A549 (cell line): ENCODE results near the gene ATP5PO.

Experiments
- BHLHE40 ChIP-seq: IDR thresholded peaks from 2 replicates; pipeline ENCODE4 v1.6.1; 2012; ENCODE audit warnings: low read depth, low read length, inconsistent platforms
- CHD4 ChIP-seq: fragments of 200-600 bp; sonication (generic); IDR thresholded peaks from 2 replicates; pipeline ENCODE4 v1.6.1; 2016; ENCODE audit warnings: antibody characterized with exemption, mild to moderate bottlenecking, borderline replicate concordance
- CTCF ChIP-seq: fragments of >200 bp; sonication (Bioruptor Twin); formaldehyde crosslinking; IDR thresholded peaks from 3 replicates; pipeline ENCODE4 v1.5.1; 2016
- ESRRA ChIP-seq: fragments of 150-350 bp; IDR thresholded peaks from 2 replicates; pipeline ENCODE4 v1.6.1; 2014; ENCODE audit warnings: mild to moderate bottlenecking, low read length, borderline replicate concordance
- HOXB13 ChIP-seq: fragments of 250-450 bp; sonication (Bioruptor Pico); IDR thresholded peaks from 2 replicates; pipeline ENCODE4 v1.5.0; 2020; ENCODE audit warnings: low read depth, mild to moderate bottlenecking, moderate library complexity
- JUNB ChIP-seq: fragments of >200 bp; sonication (Bioruptor Twin); formaldehyde crosslinking; IDR thresholded peaks from 2 replicates; pipeline ENCODE4 v1.6.1; 2016
- NPAS2 ChIP-seq: fragments of 250-450 bp; sonication (Bioruptor Pico); IDR thresholded peaks from 2 replicates; pipeline ENCODE4 v1.8.0; 2022; ENCODE audit warnings: mild to moderate bottlenecking, moderate library complexity, borderline replicate concordance
- POLR2A ChIP-seq: IDR thresholded peaks from 2 replicates; pipeline ENCODE4 v1.6.1; 2012; ENCODE audit warnings: mild to moderate bottlenecking, low read length
- RAD21 ChIP-seq, 2 experiments: fragments of >200 bp in 1 of 2; sonication (Bioruptor Twin) in 1 of 2; formaldehyde crosslinking in 1 of 2; IDR thresholded peaks in 1 of 2; conservative IDR thresholded peaks in 1 of 2; 2 replicates in 1 of 2; 3 replicates in 1 of 2; pipeline ENCODE4 v1.6.1; 2012 to 2018; ENCODE audit warnings: inconsistent platforms in 1 of 2
- RCOR1 ChIP-seq: fragments of 150-350 bp; IDR thresholded peaks from 2 replicates; pipeline ENCODE4 v1.6.1; 2014; ENCODE audit warnings: antibody characterized with exemption, low read length, low read depth
- SMC3 ChIP-seq: fragments of >200 bp; sonication (Bioruptor Twin); formaldehyde crosslinking; IDR thresholded peaks from 3 replicates; pipeline ENCODE4 v1.6.1; 2018; ENCODE audit warnings: inconsistent platforms
- SREBF2 ChIP-seq: fragments of 450-650 bp; IDR thresholded peaks from 2 replicates; pipeline ENCODE4 v1.6.1; 2014; ENCODE audit warnings: mild to moderate bottlenecking, moderate library complexity

- TF ChIP-seq CTCF (no peak), POLR2A (no peak), CHD4 (no peak), HOXB13 (no peak), SMC3 (no peak), RAD21 (conservative IDR thresholded peaks at IDR 0.05 in 1 of 2, IDR thresholded peaks at IDR 0.05 in 1 of 2) (no peak), NPAS2 (CRISPR knock-in tag) (no peak), ESRRA (no peak), BHLHE40 (no peak), JUNB (no peak), RCOR1 (no peak), SREBF2 (no peak)
These were observed 60.4 kb downstream of the ATP5PO start for GRCh38 chr21:33855190-33855589.
